K562 treated with DMSO at 1 percent for 24 hours (cell line): ENCODE measurements around the gene FBXO31. TPM values are rescaled to one million over a fixed set of nuclear protein-coding genes. Genes with fewer than 3 reads are reported as not detected.

Experiments
- total RNA-seq: library from RNA; unstranded; fragments of 300-600 nt; gene quantifications from 2 replicates; pipeline ENCODE4 v1.2.3, GENCODE V29; 2022; ENCODE audit warnings: low read depth; ENCODE audit not compliant: insufficient read depth

The FBXO31 gene, protein sequence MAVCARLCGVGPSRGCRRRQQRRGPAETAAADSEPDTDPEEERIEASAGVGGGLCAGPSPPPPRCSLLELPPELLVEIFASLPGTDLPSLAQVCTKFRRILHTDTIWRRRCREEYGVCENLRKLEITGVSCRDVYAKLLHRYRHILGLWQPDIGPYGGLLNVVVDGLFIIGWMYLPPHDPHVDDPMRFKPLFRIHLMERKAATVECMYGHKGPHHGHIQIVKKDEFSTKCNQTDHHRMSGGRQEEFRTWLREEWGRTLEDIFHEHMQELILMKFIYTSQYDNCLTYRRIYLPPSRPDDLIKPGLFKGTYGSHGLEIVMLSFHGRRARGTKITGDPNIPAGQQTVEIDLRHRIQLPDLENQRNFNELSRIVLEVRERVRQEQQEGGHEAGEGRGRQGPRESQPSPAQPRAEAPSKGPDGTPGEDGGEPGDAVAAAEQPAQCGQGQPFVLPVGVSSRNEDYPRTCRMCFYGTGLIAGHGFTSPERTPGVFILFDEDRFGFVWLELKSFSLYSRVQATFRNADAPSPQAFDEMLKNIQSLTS
- 22.0 and 29.9 TPM in 2 replicates for total RNA-seq

DNA sequence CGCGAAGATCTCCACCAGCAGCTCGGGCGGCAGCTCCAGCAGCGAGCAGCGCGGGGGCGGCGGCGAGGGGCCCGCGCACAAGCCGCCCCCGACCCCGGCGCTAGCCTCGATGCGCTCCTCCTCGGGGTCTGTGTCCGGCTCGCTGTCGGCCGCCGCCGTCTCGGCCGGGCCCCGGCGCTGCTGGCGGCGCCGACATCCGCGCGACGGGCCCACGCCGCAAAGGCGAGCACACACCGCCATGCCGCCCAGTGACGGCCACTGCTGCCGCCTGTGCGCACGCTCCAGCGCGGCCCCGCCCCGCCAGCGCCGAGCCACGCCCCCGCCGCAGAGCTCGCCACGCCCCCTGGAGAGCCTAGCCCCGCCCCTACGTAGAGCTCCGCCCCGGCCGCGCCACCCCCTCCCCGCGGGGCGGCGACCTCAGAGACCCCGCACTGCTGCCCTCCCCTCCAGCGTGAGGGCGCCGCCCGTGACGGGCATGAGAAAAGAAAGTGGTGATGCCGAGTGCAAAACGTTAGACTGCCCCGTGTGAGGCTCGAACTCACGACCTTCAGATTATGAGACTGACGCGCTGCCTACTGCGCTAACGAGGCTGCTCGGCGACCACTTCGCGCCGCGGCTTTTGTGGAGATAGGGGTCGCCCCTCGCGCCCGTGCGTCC is at the start of gene FBXO31:
Gene FBXO31 (minus strand): TSS at position 272 of the 657 bp plus-strand sequence. CDS start 32 bp downstream, at position 240.

DNA sequence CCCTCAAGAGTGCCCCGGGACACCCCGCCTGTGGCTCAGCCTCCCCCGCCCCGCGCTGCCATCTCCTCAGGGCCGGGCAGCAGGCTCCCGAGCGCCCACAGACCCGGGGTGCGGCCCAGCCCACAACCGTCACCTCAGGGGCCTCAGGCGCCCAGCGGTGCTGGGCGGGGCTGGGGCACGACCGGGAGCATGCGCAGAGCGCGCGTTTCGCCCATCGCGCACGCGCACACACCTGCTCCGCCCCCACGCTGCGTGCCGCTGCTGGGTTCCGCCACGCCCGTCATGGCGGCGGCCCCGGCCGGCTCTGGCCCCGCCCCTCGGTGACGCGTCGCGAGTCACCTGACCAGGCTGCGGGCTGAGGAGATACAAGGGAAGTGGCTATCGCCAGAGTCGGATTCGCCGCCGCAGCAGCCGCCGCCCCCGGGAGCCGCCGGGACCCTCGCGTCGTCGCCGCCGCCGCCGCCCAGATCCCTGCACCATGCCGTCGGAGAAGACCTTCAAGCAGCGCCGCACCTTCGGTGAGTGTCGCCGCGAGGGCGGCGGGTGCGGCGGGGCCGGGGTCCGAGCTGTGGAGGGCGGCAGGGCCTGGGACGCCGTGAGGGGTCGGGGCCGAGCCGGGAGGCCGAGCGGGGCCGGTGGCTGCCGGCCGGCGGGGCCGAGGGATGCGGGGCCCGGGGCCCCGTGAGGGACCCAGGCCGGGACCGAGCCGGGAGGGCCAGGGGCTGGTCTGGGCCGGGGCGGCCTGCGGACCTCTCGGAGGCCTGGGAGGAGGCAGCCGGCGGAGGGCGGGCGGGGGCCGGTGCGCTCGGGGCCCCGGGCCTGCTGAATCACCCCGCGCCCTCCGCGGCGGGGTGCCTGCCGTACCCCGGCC is 8.6 kb upstream of the FBXO31 start, which contains the start of gene MAP1LC3B:
Gene MAP1LC3B (plus strand): TSS at position 387 of the 871 bp plus-strand sequence. CDS start 92 bp downstream, at position 479.

DNA sequence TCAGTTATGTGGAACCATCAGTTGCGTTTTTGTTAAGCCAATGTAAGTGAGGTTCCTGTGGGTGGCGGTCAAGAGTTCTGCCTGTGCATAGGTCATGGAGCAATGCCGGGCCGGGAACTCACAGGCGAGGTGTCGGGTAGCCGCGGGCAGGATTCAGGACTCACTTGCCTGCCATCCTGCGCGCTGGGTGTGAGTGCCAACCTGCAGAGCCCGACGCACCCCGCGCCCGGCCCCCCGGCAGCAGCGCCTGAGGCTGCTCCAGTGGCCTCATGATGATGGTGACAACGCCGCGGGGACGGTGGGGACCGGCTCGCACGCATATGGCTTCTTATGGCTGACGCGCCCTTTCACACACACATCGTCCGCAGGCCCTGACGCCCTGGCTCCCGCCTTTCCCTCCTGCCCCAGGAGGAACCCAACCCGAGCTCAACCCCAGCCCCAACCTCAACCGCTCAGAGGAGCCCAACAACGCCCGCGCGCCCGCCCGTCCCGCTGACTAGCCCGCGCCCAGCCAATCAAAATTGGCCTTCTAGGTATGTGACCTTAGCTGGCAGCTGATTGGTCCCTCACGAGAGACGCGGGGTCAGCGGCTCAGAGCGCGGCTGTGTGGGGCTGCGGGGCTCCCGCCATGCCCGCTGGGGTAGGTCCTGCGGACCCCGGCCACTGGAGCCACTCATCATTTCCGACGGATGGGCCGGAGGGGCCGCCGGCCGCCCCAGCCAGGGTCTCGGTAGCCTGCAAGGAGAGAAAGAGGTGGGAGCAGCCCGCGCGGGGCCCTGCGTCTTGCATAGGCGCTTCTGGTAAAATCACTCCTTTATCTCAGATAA is 66.4 kb downstream of the FBXO31 start, which contains the start of gene C16orf95:
Gene C16orf95 (minus strand): TSS at position 470 of the 827 bp plus-strand sequence. CDS start 150 bp downstream, at position 320.

Other genes with a start within 250 kb of the FBXO31 start
- 17.6 and 28.9 TPM in 2 replicates for gene C16orf95, start 66.4 kb downstream of the FBXO31 start, total RNA-seq
- gene MAP1LC3B, start 8.6 kb upstream of the FBXO31 start, total RNA-seq, result 64.2 and 67.0 TPM in 2 replicates
- 19.5 and 21.3 TPM in 2 replicates for gene ZCCHC14, start 109.2 kb upstream of the FBXO31 start, total RNA-seq
- 0.07 TPM in 1 of 2 replicates, not detected in the other for gene JPH3, start 218.7 kb upstream of the FBXO31 start, total RNA-seq